Right lobe of liver (tissue), 6 donors: ENCODE measurements around the gene SEC23A. TPM values are rescaled to one million over a fixed set of nuclear protein-coding genes. Genes with fewer than 3 reads are reported as not detected.
A peak's percentile ranks its signal among the peaks of the same experiment; 100 is the strongest.
"Not testable (repeated sequence)": the region's sequence is repeated elsewhere in the genome, so short reads cannot be mapped to it uniquely, and the experiment has no call there.

Experiments used
- ATAC-seq, 4 donors: fragments of 200-7000 bp; cut with Tn5 transposase; one replicate each; pipeline ENCODE4 v1.9.1; 2020; ENCODE audit warnings: mild to moderate bottlenecking in 4 of 4, moderate library complexity in 4 of 4
- DNase-seq, 3 donors: peaks; one replicate each; pipeline ENCODE4 v3.0.0-alpha.2; 2020
- H3K27ac ChIP-seq, 3 donors: fragments of 200-600 bp; one replicate each; pipeline ENCODE4 v1.8.0; 2022
- H3K27me3 ChIP-seq, 2 donors: fragments of 200-600 bp; one replicate each; pipeline ENCODE4 v1.8.0; 2022
- H3K36me3 ChIP-seq, 4 donors: fragments of 200-600 bp; sonication (generic) in 1 of 4; one replicate each; pipeline versions ENCODE4 v1.5.1 to v1.8.0; 2017 to 2022; ENCODE audit warnings: control low read depth in 1 of 4
- H3K4me1 ChIP-seq, 4 donors: fragments of 200-600 bp; sonication (generic) in 1 of 4; one replicate each; pipeline versions ENCODE4 v1.5.1 to v1.8.0; 2017 to 2022; ENCODE audit warnings: control low read depth in 1 of 4
- H3K4me3 ChIP-seq, 3 donors: fragments of 200-600 bp; one replicate each; pipeline ENCODE4 v1.8.0; 2022
- H3K9me3 ChIP-seq, 4 donors: fragments of 200-600 bp; sonication (generic) in 1 of 4; one replicate each; pipeline versions ENCODE4 v1.5.1 to v1.8.0; 2017 to 2022; ENCODE audit warnings: control low read depth in 1 of 4
- CTCF ChIP-seq, 4 donors: fragments of 200-600 bp in 3 of 4; fragments of 450-650 bp in 1 of 4; IDR thresholded peaks; one replicate each; pipeline versions ENCODE4 v1.5.1 to v1.8.0; 2016 to 2022; ENCODE audit warnings: antibody characterized with exemption in 4 of 4, mild to moderate bottlenecking in 2 of 4
- POLR2A ChIP-seq: fragments of 450-650 bp; IDR thresholded peaks from one replicate; pipeline ENCODE4 v1.6.1; 2017; ENCODE audit warnings: antibody characterized with exemption, mild to moderate bottlenecking
- WGBS: methylation state at CpG from one replicate; pipeline ENCODE4 v1.1.6; 2018; ENCODE audit warnings: low coverage, low lambda C conversion rate; ENCODE audit not compliant: insufficient coverage; ENCODE audit errors: missing lambda C conversion rate; 5-methylcytosine and 5-hydroxymethylcytosine counted together
- intact Hi-C, 2 donors: fragments of 100-400 bp; cut with DNase I; formaldehyde crosslinking; loops; one replicate each; pipeline versions ENCODE4 v1.11.2 to v1.14.1; 2022
- total RNA-seq, 6 experiments: library from RNA; depleted of rRNA in 2 of 6; stranded (reverse); fragments of >200 nt in 2 of 6; fragmentation: NEBNext Ultra II Directional in 3 of 6; extraction: Animal tissue kit (Norgen Biotek cat#: 25700) in 3 of 6; gene quantifications; one replicate each; pipeline versions ENCODE4 v1.1.0 to v1.2.4, GENCODE V29; 2016 to 2023
- donor health status: DM: no; HTN: yes; CAD: no.
- donor health status: DM: no; HTN: no; CAD: no.
- donor health status: DM: no; HTN: no; CAD: no.
- donor health status: DM: no; HTN: yes; CAD: no.
- donor health status: DM: no; HTN: yes; CAD: no.

SEC23A gene
- total RNA-seq, 6 experiments from 2014 or later: 69.2 to 107 (median 88.1) TPM

GRCh38 chr14:39138440-39138839 lies 35.4 kb upstream of the SEC23A start:
- intact Hi-C loops: no loop called here
- 93% methylated on average over 1 of the region's 1 CpG for WGBS
- no peak overlapping the region for H3K4me3 ChIP-seq
- no peaks in the 10 kb centered on the region for H3K9me3 ChIP-seq
- no peak for TF ChIP-seq CTCF (IDR thresholded peaks at IDR 0.05)
- ATAC-seq (no peak), DNase-seq (no peak)
- H3K4me1 ChIP-seq: peaks cover 0 to 15% (median 4%) of the 10 kb centered on the region in 4 donors
- H3K27ac ChIP-seq: no peak overlapping the region
- H3K27me3 ChIP-seq: no peaks in the 10 kb centered on the region
- H3K36me3 ChIP-seq: peaks cover 0 to 36% (median 5%) of the 10 kb centered on the region in 4 donors

GRCh38 chr14:39137835-39138234 lies 34.8 kb upstream of the SEC23A start:
- ATAC-seq, H3K4me3 ChIP-seq, H3K27ac ChIP-seq, H3K9me3 ChIP-seq, H3K27me3 ChIP-seq, DNase-seq, intact Hi-C loops, H3K4me1 ChIP-seq: not testable (repeated sequence)
- 89% methylated on average over 8 of the region's 8 CpGs for WGBS
- H3K36me3 ChIP-seq: peaks cover 0 to 40% (median 5%) of the 10 kb centered on the region in 4 donors

GRCh38 chr14:39122330-39123138 lies 19.5 kb upstream of the SEC23A start:
- no peak for ATAC-seq
- no peak for TF ChIP-seq CTCF (IDR thresholded peaks at IDR 0.05)
- no peak for TF ChIP-seq POLR2A
- intact Hi-C loops: no loop called here
- H3K36me3 ChIP-seq: peaks cover 0 to 20% (median 7%) of the 10 kb centered on the region in 4 donors
- no peak overlapping the region for H3K4me3 ChIP-seq
- no peaks in the 10 kb centered on the region for H3K27me3 ChIP-seq
- H3K9me3 ChIP-seq: no peaks in the 10 kb centered on the region
- WGBS: 93% methylated on average over 3 of the region's 3 CpGs
- DNase-seq: no peak
- H3K4me1 ChIP-seq: no peaks in the 10 kb centered on the region
- no peak overlapping the region for H3K27ac ChIP-seq

- ATAC-seq (peak; percentile 99 to 100 (median 99)), DNase-seq (peak; percentile 90 to 94 (median 94))
- Histone ChIP-seq H3K27ac (peak within 1 kb of the TSS; percentile 19 to 66 (median 63)), H3K27me3 (no peaks in the 10 kb centered on the region), H3K4me1 (peaks cover 0 to 11% (median 3%) of the 10 kb centered on the region in 4 donors), H3K4me3 (peak within 1 kb of the TSS; percentile 71 to 77 (median 74)), H3K9me3 (no peaks in the 10 kb centered on the region), H3K36me3 (peaks cover 0 to 6% (median 0%) of the 10 kb centered on the region in 4 donors)
- TF ChIP-seq CTCF (IDR thresholded peaks at IDR 0.05) (no peak), POLR2A (peak; percentile 32)
- under 1% methylated on average over 38 of the region's 40 CpGs for WGBS
- intact Hi-C loops: no loop called here
Measured at GRCh38 chr14:39114073-39114838, 11.2 kb upstream of the SEC23A start, which contains the start of gene GEMIN2. TSS of gene GEMIN2 (plus strand) at chr14:39114323. CDS start at chr14:39114339, 16 bp downstream.

- TF ChIP-seq POLR2A: no peak
- TF ChIP-seq CTCF (IDR thresholded peaks at IDR 0.05): no peak
- ATAC-seq: no peak
- peak overlapping the region in 2 of 3 donors; percentile 19 to 66 for H3K27ac ChIP-seq
- no peaks in the 10 kb centered on the region for H3K27me3 ChIP-seq
- 65% methylated on average over 3 of the region's 3 CpGs for WGBS
- no peaks in the 10 kb centered on the region for H3K9me3 ChIP-seq
- intact Hi-C loops: no loop called here
- peak overlapping the region; percentile 71 to 77 (median 74) for H3K4me3 ChIP-seq
- no peak for DNase-seq
- H3K36me3 ChIP-seq: peaks cover 0 to 5% (median 0%) of the 10 kb centered on the region in 4 donors
- peaks cover 0 to 11% (median 3%) of the 10 kb centered on the region in 4 donors for H3K4me1 ChIP-seq
Measured at GRCh38 chr14:39113685-39114072, 10.6 kb upstream of the SEC23A start.
